CD4-positive, alpha-beta T cell treated with Interleukin-6 for 4 hours (primary cell): ENCODE data around the gene BHLHE23.
"Not testable (repeated sequence)": the region's sequence is repeated elsewhere in the genome, so short reads cannot be mapped to it uniquely, and the experiment has no call there.

Source experiments
- DNase-seq: peaks from one replicate; pipeline ENCODE4 v3.0.0-alpha.2; 2020; ENCODE audit warnings: mixed read lengths

BHLHE23 gene

DNA sequence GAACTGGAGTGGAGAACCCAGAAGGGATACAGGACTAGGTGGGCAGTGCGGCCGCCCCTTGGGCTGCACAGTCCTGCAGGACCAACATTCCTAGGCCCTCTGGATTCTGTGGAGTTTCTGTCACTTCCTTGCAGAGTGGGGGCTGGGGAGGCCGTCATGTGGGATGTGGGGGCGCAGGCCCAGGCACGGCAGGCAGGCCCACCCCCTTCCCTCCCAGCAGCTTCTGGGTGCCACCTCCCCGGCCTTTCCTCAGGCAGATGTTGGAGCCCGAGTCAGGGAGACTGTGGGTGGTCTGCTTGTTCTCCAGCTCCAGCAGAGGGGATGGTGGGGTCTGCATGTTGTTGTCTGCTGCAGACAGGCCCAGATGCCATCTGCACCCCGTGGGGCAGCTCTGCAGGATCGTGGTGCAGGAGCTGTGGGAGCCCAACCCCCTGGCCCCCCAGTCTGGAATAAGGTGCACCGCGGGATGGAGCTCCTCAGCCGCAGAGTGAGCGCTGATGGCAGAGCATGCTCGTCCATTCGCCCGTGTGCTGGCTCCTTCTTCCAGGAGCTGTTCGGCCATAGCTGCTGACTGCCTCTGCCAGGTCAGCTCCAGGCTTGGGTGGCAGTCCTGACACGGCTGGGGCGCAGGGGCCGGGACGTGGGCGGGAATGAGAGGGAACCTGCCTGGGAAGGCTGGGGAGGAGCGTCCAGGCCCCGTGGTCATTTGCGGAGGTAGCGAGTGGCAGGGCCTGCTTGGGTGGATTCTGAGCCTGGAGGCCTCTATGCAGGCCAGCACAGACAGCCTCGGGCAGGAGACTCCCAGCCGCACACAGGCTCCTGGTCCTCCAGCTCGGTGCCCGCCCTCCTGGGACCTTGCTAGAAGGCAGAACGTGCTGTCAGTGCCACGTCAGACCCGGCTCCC lies 36.2 kb downstream of the BHLHE23 start:
- no peak for DNase-seq

DNA sequence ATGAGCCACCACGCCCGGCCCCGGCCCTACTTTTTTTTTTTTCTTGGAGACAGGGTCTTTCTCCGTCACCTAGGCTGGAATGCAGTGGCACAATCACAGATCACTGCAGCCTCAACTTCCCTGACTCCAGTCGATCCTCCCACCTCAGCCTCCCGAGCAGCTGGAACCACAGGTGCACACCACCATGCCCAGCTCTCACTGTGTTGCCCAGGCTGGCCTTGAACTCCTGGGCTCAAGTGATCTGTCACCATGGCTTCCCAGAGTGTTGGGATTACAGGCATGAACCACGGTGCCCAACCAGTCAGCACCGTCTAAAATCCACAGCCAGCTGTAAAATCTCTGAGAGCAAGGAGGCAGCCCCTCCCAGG lies 36.8 kb downstream of the BHLHE23 start:
- no peak for DNase-seq

DNA sequence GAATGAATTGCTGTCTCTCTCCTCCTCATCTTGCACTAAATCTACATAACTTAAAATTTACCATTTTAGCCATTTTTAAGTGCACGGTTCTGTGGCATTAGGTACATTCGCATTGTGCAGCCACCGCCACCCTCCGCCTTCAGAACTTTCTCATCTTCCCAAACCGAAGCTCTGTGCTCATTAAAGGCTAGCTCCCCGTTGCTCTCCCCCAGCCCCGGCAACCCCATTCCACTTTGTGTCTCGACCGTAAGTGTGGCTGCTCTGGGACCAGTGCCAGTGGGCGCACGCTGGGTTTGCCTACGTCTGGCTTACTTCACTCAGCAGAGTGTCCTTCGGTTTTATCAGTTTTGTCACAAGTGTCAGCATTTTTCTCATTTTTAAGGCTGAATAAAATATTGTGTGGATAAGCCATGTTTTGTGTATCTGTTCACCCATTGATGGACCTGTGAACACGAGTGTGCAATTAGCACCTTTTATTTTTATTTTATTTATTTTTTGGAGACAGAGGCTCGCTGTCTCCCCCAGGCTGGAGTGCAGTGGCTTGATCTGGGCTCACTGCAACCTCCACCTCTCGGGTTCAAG lies 37.5 kb downstream of the BHLHE23 start:
- no peak for DNase-seq

DNA sequence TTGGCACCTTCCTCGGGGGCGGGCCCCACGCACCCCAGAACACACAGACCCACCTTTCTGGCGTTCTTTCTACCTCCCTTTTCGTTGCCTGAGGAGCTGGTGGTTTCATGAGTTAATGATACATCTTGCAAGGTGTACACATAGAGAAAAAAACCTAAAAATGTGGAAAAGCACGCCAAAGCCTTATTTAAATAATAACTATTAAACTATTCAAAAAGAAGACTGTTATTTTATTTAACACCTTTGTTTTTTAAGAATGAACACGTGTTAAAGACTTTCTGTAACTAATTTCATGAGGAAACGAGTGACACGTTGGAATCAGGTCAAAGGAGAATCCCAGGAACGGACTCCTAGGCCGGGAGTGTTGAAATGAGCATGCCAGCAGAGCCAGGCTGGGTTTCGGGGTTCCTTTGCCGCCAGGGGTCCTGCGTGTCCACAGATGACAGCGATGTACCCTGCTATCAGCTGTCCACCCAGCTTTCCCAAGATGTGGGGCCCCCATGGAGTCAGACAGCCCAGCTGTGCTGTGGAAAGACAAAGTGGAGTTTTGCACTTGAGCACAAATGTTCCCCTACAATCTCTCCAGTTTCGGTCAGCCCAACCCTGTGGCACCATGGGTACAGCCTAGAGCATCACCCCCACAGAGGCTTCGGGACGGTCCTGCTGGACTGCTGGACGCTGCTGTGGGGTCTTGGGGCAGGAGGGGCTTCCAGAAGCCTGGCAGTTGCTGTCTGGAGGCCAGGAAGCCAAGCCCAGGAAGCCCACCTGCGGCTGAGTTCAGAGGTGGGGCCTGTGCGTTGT lies 38.2 kb downstream of the BHLHE23 start:
- DNase-seq, result no peak

DNA sequence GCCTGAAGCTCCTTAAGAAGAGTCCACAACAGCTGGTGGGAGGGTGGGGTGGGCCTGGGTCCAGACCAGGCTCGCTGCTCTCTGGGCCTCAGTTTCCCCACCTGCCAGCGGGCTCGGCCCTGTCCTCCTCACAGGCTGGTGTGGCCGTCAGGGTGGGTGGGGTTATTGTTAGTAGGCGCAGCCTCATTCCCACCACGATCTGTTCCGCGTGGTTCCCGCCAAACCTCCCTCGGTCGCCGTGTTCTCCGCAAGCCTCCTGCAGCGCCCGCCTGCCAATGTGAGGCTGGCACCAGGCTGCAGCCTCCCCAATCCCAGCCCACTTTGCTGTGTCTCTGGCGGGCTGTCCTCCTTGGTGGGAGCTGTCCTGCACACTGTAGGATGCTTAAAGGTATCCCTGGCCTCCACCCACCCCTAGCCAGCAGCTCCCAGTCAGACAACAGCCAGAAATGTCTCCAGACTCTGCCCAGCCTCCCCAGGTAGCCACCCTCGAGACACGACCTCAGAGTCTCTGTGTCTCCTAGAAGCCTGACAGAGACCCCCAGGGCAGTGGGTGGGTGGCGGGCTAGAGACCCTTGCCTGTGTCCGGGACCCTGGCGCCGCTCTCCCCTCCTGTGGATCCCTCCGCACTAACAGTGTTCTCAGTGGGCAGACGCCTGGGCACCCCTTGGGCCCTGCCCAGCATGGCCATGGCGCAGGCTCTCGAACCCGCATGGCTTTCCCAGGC lies 39.0 kb downstream of the BHLHE23 start:
- no peak for DNase-seq

DNA sequence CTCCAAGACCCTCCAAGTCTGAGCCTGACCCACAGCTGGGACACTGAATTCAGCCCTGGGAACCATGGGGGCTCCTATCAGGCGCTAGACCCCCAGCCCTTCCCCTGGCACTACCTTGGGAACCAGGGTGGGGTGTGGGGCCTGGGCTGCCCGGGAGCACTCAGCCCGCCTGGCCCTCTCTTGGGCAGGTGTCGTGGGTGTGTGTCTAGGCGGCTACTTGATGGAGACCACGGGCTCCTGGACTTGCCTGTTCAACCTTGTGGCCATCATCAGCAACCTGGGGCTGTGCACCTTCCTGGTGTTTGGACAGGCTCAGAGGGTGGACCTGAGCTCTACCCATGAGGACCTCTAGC lies 39.6 kb downstream of the BHLHE23 start:
- no peak for DNase-seq

DNA sequence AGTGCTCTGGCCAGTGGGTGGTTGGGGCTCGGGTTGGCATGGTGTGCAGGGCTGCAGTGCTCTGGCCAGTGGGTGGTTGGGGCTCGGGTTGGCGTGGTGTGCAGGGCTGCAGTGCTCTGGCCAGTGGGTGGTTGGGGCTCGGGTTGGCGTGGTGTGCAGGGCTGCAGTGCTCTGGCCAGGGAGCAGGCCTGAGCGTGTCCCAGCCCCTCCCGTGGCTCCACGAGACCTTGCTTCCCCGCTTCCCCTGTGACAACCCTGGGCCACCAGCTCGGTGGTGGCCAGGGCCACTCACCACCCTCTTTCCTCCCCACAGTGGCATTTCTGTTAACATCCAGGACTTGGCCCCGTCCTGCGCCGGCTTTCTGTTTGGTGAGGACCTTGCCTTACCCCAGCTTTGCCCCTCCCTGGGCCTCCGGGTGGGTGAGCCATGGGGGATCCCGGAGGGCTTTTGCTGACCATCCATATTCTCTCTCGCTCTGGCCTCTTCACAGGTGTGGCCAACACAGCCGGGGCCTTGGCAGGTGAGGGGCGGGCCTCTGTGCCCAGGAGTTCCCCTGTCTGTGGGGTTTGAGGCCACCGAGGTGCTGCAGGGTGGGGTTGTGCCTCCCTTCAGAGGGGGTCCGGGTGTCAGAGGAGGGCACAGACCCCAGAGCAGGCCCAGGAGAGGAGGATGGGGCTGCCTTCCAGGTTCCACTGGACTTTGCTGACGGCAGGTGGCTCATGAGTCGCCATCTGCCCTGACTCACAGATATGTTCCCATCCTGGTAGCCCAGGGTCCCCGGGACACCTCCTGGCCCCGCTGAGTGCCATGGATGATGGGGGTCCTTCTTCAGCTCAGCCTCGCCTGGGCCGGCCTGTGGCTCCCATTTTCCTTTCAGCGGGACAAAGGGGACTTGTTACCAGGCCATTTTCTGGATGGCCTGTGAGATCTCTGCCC lies 40.3 kb downstream of the BHLHE23 start:
- no peak for DNase-seq

DNA sequence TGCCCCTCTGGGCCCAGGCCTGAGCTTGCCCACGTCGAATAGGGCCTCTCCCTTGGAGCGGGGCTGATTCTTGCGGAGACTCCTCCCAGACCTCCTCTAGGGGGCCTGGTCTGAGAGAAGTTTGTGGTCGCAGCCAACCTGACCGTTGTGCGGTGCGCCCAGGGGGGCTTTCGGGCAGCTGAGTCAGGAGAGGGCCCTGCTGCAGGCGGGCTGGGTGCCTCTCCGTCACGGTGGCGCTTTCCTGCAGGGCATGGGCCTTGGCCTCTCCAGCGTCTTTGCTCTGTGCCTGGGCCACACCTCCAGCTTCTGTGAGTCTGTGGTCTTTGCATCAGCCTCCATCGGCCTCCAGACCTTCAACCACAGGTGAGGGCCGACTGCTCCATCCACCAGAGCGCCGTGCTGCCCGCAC lies 41.4 kb downstream of the BHLHE23 start:
- DNase-seq, result no peak

DNA sequence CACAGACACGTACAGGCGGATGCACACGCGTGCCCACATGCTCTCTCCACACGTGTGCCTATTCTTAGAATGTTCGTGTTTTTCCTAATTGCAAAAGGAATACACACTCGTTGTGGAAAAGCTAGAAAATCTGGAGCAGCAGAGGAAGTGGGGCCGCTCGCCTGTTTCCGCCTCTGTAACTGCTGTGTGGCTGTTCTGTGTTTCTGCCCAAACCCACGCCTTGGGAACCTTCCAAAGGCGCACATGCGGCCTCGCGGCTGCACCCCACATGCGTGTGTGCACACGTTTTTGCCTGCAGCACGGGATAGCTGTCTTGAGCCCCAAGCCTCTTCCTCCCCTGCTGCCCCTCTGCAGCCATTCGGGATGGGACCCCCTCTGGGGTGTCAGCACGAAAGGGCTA lies 42.1 kb downstream of the BHLHE23 start:
- DNase-seq, result no peak

DNA sequence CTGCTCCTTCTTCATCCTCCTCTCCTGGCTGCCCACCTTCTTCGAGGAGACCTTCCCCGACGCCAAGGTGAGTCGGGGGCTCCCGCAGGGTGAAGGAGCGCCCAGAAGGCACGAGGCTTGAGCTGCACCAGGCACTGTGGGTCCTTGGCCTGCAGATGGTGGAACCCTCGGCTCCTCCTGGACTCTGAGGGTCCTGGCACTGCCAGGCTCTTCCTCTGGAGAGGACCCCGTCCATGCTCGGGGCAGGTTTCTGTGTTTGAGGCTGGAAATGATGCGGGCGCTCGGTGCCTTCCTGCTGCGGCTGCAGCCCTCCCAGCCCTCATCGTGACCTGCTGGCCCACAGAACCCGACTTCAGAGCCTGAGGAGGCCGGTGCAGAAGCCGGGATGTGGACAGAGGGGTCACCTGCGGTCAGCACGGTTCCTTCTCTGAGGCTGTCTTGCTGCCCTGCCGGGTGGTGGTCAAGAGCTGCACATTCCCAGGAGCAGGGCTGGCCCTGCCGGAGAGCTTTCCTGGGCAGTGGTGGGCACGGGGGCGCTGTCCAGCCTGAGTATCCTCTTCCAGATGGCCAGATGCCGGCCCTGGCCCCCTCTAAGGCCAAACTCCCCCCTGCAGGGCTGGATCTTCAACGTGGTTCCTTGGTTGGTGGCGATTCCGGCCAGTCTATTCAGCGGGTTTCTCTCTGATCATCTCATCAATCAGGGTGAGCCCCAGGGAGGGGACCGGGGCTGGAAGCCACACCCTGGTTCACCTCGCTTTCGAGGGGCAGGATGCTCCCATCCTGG lies 43.0 kb downstream of the BHLHE23 start:
- no peak for DNase-seq

DNA sequence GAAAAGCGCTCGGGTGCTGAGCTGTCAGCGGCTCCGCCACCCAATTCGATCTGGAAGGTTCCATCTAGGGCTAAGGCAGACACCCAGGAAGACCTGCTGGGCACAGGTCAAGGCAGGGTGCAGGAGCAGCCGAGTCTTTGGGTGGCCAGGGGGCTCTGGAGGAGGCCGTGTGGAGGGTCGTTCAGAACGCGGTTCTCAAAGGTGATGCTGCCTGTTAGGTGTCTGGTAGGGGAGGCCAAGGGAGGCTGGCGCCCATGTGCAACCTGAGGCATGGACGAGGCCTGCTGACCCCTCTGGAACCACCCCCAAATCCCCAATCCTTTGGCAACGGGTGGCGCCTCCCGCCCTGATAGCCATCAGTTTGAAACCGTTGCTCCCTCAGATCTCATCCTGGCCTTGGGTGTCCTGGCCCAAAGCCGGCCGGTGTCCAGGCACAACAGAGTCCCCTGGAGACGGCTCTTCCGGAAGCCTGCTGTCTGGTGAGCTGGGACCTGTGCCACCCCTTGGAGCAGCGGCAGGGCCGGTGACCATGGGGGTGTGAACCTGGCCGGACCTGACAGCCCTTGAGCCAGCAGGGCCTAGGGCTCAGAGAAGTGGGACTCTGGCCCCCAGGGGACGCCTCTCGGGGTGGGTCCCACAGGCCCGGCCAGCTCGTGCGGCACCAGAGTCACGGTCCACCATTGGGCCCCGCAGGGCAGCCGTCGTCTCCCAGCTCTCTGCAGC lies 43.7 kb downstream of the BHLHE23 start:
- DNase-seq, result no peak

DNA sequence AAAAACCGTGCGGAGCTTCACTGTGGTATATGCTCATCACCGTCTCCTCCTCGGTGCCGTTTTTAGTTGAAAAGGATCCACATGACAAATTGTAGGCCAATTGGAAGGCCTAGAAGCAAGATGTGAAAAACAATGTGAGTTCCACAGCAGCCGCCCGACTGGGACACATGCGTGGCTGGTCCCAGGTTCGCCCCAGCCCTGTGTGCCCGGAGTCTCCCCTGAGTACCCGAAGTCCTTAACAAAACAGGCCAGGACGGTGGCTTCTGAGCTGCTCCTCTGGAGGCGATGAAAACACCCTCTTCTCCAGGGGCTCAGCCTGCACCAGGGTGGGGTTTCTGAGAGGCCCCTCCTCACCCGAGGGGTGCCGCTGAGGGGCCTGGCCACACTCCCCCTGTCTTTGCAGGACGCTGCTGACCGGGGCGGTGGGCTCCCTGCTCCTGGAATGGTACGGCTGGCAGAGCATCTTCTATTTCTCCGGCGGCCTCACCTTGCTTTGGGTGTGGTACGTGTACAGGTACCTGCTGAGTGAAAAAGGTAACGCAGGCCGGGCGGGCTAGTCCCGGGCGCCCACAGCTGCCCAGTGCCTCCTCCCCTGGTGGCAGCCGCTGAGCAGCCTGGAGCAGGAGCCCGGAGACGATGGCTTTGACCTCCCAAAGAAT lies 44.4 kb downstream of the BHLHE23 start:
- no peak for DNase-seq

DNA sequence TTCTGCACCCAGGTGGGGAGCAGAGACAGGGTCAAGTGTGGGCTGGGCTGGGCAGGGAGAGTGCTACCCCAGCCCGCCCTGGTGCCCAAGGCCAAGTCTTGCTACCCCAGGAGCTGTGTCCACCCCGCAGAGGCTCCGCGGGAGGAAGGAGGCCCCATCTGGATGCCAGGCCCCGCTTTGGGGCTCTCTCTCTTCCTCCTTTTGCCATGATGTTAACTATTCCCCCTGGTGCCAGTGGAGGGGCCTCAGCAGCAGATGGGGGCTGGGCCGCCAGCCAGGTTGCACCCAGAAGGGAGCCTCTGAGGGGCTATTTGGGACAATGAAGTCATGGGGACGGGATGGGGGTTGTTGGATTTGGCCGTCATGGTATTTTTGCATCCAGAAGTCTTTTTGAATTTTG lies 45.0 kb downstream of the BHLHE23 start:
- DNase-seq, result no peak

DNA sequence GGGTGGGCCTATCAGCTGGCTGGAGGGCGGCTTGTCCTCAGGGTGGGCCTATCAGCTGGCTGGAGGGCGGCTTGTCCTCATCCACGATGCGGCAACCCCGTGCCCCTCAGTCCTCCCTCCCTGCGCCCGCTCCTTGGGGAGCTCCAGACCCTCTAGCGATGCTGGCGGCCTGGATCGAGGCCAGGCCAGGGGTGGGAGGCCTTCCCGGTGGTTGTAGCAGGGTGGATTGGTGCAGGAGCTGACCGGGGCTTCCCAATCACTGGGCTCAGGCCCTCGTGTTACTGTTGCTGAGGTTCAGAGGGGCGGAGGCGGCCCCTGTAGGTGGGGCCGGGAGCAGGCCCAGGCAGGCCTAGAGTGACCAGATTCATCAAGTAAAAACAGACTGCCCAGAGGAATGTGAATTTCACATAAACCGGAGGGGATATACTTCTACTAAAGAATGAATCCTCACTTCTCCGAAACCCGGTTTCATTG lies 45.4 kb downstream of the BHLHE23 start:
- DNase-seq, result no peak

DNA sequence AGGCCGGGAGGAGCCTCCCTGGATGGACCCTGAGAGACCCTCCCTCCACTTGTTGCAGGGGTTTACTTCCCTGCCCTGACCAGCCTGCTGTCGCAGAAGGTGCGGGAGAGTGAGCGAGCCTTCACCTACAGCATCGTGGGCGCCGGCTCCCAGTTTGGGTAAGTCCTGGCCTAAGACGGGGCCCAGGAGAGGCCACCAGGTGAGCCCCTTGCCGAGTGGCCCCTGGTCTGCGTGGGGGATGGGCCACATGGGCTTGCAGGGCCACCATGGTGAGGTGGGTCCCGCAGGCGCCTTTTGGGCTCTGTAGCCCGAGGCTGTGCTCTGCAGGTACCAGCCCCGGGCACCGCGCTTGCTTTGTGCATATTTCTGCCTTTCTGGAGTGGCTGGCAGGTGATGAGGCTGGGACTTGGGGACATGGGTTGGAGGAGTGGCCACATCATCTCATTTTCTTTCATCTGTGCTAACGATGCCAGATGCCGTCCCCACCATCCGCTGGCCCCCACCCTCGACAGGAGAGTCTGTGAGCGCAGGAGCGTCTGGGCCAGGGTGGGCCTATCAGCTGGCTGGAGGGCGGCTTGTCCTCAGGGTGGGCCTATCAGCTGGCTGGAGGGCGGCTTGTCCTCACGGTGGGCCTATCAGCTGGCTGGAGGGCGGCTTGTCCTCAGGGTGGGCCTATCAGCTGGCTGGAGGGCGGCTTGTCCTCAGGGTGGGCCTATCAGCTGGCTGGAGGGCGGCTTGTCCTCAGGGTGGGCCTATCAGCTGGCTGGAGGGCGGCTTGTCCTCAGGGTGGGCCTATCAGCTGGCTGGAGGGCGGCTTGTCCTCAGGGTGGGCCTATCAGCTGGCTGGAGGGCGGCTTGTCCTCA lies 46.1 kb downstream of the BHLHE23 start:
- not testable (repeated sequence) for DNase-seq

DNA sequence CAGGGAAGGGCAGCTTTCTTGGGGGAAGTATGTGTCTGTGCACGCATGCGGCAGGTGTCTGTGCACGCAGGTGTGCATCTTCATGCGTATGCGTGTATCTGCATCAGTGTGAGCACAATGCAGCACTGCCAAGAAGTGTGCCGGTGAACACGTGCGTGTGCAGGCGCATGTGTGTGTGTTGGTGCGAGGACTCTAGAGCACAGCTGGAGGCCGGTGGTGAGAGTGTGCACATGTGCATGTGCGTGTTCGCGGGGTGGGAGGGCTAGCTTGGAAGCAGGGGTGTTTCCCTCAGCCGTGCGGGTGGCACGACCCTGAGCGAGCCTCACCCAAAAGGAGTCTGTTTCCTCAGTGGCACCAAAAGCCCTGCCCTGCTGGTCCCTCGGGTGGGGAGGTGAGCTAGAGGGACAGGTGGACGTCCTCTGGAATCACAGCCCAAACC lies 46.7 kb downstream of the BHLHE23 start:
- no peak for DNase-seq

DNA sequence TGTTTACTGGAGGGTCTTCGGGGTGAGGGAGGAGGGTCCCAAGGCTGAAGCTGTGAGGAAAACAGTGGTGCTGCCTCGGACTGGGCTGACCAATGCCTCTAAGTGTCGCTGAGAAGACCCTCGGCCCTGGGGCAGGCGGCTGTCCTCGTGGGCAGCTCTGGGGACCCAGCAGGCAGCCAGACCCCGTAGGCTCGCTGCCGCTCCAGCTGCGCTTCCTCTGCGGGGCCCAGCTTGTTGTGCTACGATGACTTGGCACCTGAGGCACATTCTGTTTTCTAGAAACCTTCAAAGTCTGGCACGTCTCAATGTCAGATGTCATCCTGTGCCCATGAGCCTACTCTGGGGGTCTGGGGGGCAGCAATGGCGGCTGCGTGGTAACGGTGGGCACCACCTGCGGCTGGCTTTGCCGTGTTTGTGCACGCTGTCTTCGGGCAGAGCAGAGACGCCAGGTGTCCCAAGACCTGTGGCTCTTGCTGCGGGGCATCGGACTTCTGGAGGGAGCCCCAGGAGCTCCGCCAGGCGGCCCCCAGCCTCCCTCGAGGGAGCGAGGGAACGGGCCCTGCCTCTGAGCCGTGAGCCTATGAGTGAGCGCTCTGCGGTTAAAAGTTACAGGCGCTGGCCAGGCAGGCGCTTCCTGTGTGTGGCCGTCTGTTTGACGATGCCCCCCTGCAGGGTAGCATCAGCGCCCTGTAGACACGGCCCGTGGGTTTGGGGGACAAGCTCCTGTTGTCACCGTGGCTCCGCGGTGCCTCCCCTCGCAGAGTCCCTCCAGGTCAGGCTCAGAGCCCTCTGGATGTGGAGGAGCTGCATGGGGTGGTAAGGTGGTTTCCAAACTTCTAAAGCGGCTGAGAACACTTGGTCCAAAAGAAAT lies 47.4 kb downstream of the BHLHE23 start:
- peak; percentile 16 for DNase-seq
